ENCODE measurements around the gene ZFR2.

The ZFR2 gene

GRCh38 chr19:3813473-3814392 lies 55.1 kb downstream of the ZFR2 start:
- no peaks in the 10 kb centered on the region for H4K20me1 ChIP-seq (ENCODE audit: insufficient read depth, low read length)
- H2AFZ ChIP-seq (ENCODE audit: low read length) = no peak overlapping the region
- H3K9me3 ChIP-seq (ENCODE audit: low read length) = no peaks in the 10 kb centered on the region
- H3K9ac ChIP-seq (ENCODE audit: low read length) = no peak overlapping the region
- no peaks in the 10 kb centered on the region for H3K79me2 ChIP-seq (ENCODE audit: insufficient read depth, low read length)
- H3K9me2 ChIP-seq (ENCODE audit: low read depth, low read length) = no peaks in the 10 kb centered on the region
- H3F3A ChIP-seq (ENCODE audit: insufficient read depth, low read length) = no peaks in the 10 kb centered on the region
- peaks cover 15% of the 10 kb centered on the region for H3K4me1 ChIP-seq (ENCODE audit: insufficient read depth, low read length, severe bottlenecking)
- no peak overlapping the region for H3K4me3 ChIP-seq (ENCODE audit: low read depth, low read length, poor library complexity, severe bottlenecking)
- no peaks in the 10 kb centered on the region for H3K36me3 ChIP-seq (ENCODE audit: insufficient read depth, low read length)
- TF ChIP-seq CTCF (IDR thresholded peaks at IDR 0.05; ENCODE audit: low read length) (no peak), EZH2 (IDR thresholded peaks at IDR 0.05; ENCODE audit: borderline replicate concordance, low read length) (no peak)
- H3K4me2 ChIP-seq (ENCODE audit: low read length) = no peak overlapping the region
- no peak overlapping the region for H3K27ac ChIP-seq (ENCODE audit: low read depth, low read length, poor library complexity, severe bottlenecking)
- peaks cover 17% of the 10 kb centered on the region; the same call in 1 of the 2 replicates for H3K27me3 ChIP-seq (ENCODE audit: insufficient read depth, low read length)

DNA sequence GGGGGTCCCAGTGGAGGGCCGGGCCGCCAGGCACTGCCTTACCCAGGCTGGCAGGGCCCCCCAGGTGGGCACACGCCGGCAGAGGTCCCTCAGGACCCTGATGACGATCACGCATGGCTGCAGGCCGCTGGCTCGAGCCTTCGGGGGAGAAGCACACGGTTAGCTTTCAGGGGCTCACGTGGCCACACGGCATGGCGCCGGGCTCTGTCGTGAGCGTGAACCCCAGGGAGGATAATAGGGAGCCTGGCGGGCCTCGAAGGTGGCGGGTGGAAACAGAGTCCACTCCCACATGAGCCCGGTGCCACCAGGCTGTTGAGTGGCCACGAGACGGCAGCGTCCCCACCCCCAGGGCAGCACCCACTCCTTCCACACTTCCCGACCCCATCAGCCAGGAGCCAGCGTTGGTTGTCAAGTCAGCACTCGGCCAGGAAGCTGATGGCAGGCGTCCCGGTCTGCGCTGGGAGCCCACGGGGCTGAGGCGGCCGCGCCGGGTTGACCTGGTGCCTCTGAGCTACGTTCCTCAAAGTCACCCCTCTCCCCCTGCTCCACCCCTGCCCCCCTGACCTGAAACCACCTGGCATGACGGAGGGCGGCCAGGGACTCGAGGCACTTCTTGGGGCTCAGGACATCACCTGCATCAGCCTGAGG lies 58.0 kb downstream of the ZFR2 start:
- Histone ChIP-seq H3K27me3 (ENCODE audit: insufficient read depth, low read length) (peaks cover 17% of the 10 kb centered on the region; the same call in 1 of the 2 replicates), H3K4me2 (ENCODE audit: low read length) (no peak overlapping the region), H3K27ac (ENCODE audit: low read depth, low read length, poor library complexity, severe bottlenecking) (no peak overlapping the region), H3K79me2 (ENCODE audit: insufficient read depth, low read length) (no peaks in the 10 kb centered on the region), H2AFZ (ENCODE audit: low read length) (no peak overlapping the region), H3K9me2 (ENCODE audit: low read depth, low read length) (no peaks in the 10 kb centered on the region), H3K4me1 (ENCODE audit: insufficient read depth, low read length, severe bottlenecking) (peaks cover 15% of the 10 kb centered on the region), H3F3A (ENCODE audit: insufficient read depth, low read length) (no peaks in the 10 kb centered on the region), H3K9me3 (ENCODE audit: low read length) (no peaks in the 10 kb centered on the region), H4K20me1 (ENCODE audit: insufficient read depth, low read length) (no peaks in the 10 kb centered on the region), H3K9ac (ENCODE audit: low read length) (no peak overlapping the region), H3K4me3 (ENCODE audit: low read depth, low read length, poor library complexity, severe bottlenecking) (no peak overlapping the region), H3K36me3 (ENCODE audit: insufficient read depth, low read length) (no peaks in the 10 kb centered on the region)
- TF ChIP-seq CTCF (IDR thresholded peaks at IDR 0.05; ENCODE audit: low read length) (no peak), EZH2 (IDR thresholded peaks at IDR 0.05; ENCODE audit: borderline replicate concordance, low read length) (no peak)

GRCh38 chr19:3809881-3810707 lies 58.7 kb downstream of the ZFR2 start:
- no peak overlapping the region for H2AFZ ChIP-seq (ENCODE audit: low read length)
- no peaks in the 10 kb centered on the region for H4K20me1 ChIP-seq (ENCODE audit: insufficient read depth, low read length)
- TF ChIP-seq EZH2 (IDR thresholded peaks at IDR 0.05; ENCODE audit: borderline replicate concordance, low read length) (no peak), CTCF (IDR thresholded peaks at IDR 0.05; ENCODE audit: low read length) (no peak)
- no peaks in the 10 kb centered on the region for H3K79me2 ChIP-seq (ENCODE audit: insufficient read depth, low read length)
- H3K4me3 ChIP-seq (ENCODE audit: low read depth, low read length, poor library complexity, severe bottlenecking) = no peak overlapping the region
- H3K4me2 ChIP-seq (ENCODE audit: low read length) = no peak overlapping the region
- no peaks in the 10 kb centered on the region for H3K9me3 ChIP-seq (ENCODE audit: low read length)
- H3K27me3 ChIP-seq (ENCODE audit: insufficient read depth, low read length) = peaks cover 17% of the 10 kb centered on the region; the same call in 1 of the 2 replicates
- H3F3A ChIP-seq (ENCODE audit: insufficient read depth, low read length) = no peaks in the 10 kb centered on the region
- H3K9ac ChIP-seq (ENCODE audit: low read length) = no peak overlapping the region
- peaks cover 15% of the 10 kb centered on the region for H3K4me1 ChIP-seq (ENCODE audit: insufficient read depth, low read length, severe bottlenecking)
- H3K27ac ChIP-seq (ENCODE audit: low read depth, low read length, poor library complexity, severe bottlenecking) = no peak overlapping the region
- H3K36me3 ChIP-seq (ENCODE audit: insufficient read depth, low read length) = no peaks in the 10 kb centered on the region
- H3K9me2 ChIP-seq (ENCODE audit: low read depth, low read length) = no peaks in the 10 kb centered on the region

Measured in OCI-LY1 (cell line).